HepG2 (cell line): ENCODE measurements around the gene FAM83D. TPM values are rescaled to one million over a fixed set of nuclear protein-coding genes. Genes with fewer than 3 reads are reported as not detected.

Experiments
- ATAD3A ChIP-seq: sonication (generic); formaldehyde crosslinking; IDR thresholded peaks from 2 replicates; pipeline ENCODE4 v1.4.0; 2020; ENCODE audit warnings: missing genetic modification reagents
- ATF1 ChIP-seq: IDR thresholded peaks from 2 replicates; pipeline ENCODE4 v1.6.1; 2016; ENCODE audit warnings: mild to moderate bottlenecking, control low read depth
- CREM ChIP-seq, 2 experiments: sonication (generic) in 1 of 2; formaldehyde crosslinking in 1 of 2; IDR thresholded peaks; 2 replicates each; pipeline versions ENCODE4 v1.4.0 to v1.6.1; 2016 to 2020; ENCODE audit warnings: antibody characterized with exemption in 1 of 2, mild to moderate bottlenecking in 1 of 2, missing genetic modification reagents in 1 of 2
- FOXM1 ChIP-seq: sonication (generic); formaldehyde crosslinking; IDR thresholded peaks from 2 replicates; pipeline ENCODE4 v1.5.0; 2020; ENCODE audit warnings: missing genetic modification reagents
- KLF6 ChIP-seq: IDR thresholded peaks from 2 replicates; pipeline ENCODE4 v1.8.0; 2016; ENCODE audit warnings: missing biosample characterization, missing genetic modification reagents
- MYNN ChIP-seq: sonication (generic); formaldehyde crosslinking; IDR thresholded peaks from 2 replicates; pipeline ENCODE4 v1.4.0; 2020; ENCODE audit warnings: mild to moderate bottlenecking, low read depth, missing genetic modification reagents
- NFATC3 ChIP-seq: sonication (generic); formaldehyde crosslinking; IDR thresholded peaks from 2 replicates; pipeline ENCODE4 v1.5.1; 2020; ENCODE audit warnings: mild to moderate bottlenecking, missing genetic modification reagents
- PCBP2 ChIP-seq: fragments of 200-400 bp; formaldehyde crosslinking; optimal IDR thresholded peaks from 2 replicates; pipeline ENCODE3; 2018; ENCODE audit warnings: low read length, low read depth; ENCODE audit not compliant: poor library complexity, severe bottlenecking
- RCOR2 ChIP-seq: IDR thresholded peaks from 2 replicates; pipeline ENCODE4 v1.6.1; 2016; ENCODE audit warnings: missing biosample characterization, missing genetic modification reagents
- SIX4 ChIP-seq: sonication (generic); formaldehyde crosslinking; IDR thresholded peaks from 2 replicates; pipeline ENCODE4 v1.4.0; 2020; ENCODE audit warnings: missing genetic modification reagents
- SP140L ChIP-seq: sonication (generic); formaldehyde crosslinking; IDR thresholded peaks from 2 replicates; pipeline ENCODE4 v1.4.0; 2020; ENCODE audit warnings: missing genetic modification reagents, borderline replicate concordance
- TAF1 ChIP-seq: sonication (generic); formaldehyde crosslinking; IDR thresholded peaks from 2 replicates; pipeline ENCODE4 v1.4.0; 2020; ENCODE audit warnings: missing genetic modification reagents
- ZFP1 ChIP-seq: IDR thresholded peaks from 2 replicates; pipeline ENCODE4 v1.6.1; 2016
- ZNF101 ChIP-seq: sonication (generic); formaldehyde crosslinking; IDR thresholded peaks from 2 replicates; pipeline ENCODE4 v1.4.0; 2020; ENCODE audit warnings: mild to moderate bottlenecking, low read depth, missing genetic modification reagents, borderline replicate concordance
- ZNF12 ChIP-seq: sonication (generic); formaldehyde crosslinking; IDR thresholded peaks from 2 replicates; pipeline ENCODE4 v1.5.0; 2020; ENCODE audit warnings: missing genetic modification reagents
- ZNF121 ChIP-seq: sonication (generic); formaldehyde crosslinking; IDR thresholded peaks from 2 replicates; pipeline ENCODE4 v1.5.0; 2020; ENCODE audit warnings: mild to moderate bottlenecking, missing genetic modification reagents
- ZNF264 ChIP-seq: sonication (generic); formaldehyde crosslinking; IDR thresholded peaks from 2 replicates; pipeline ENCODE4 v1.4.0; 2020; ENCODE audit warnings: missing genetic modification reagents
- ZNF777 ChIP-seq: sonication (generic); formaldehyde crosslinking; IDR thresholded peaks from 2 replicates; pipeline ENCODE4 v1.4.0; 2020; ENCODE audit warnings: missing genetic modification reagents
- ZNF878 ChIP-seq: sonication (generic); formaldehyde crosslinking; IDR thresholded peaks from 2 replicates; pipeline ENCODE4 v1.8.1; 2023; ENCODE audit warnings: mild to moderate bottlenecking, missing genetic modification reagents, moderate library complexity
- polyA plus RNA-seq, 8 experiments: library from polyadenylated mRNA; depleted of rRNA in 3 of 8; stranded (reverse) in 7 of 8; unstranded in 1 of 8; fragments of >200 nt; fragmentation: Illumina TruSeq in 4 of 8; extraction: Trizol in 4 of 8; gene quantifications; 2 replicates each; pipeline versions ENCODE4 v1.2.1 to v1.2.3, GENCODE V29; 2011 to 2016; ENCODE audit warnings: low read depth in 4 of 8, missing spikeins in 1 of 8, mixed read lengths in 1 of 8; ENCODE audit not compliant: insufficient read depth in 1 of 8
- total RNA-seq, 5 experiments: library from RNA; depleted of rRNA; stranded (reverse); fragments of >200 nt; fragmentation: Illumina TruSeq; extraction: Trizol; gene quantifications; 2 replicates each; pipeline ENCODE4 v1.2.3, GENCODE V29; 2016; ENCODE audit warnings: low read depth in 1 of 5
- TF ChIP-seq, protein P1 (sequence below): sonication (generic); formaldehyde crosslinking; IDR thresholded peaks from 2 replicates; pipeline ENCODE4 v1.4.0; 2020; ENCODE audit warnings: missing genetic modification reagents
- TF ChIP-seq, protein P2 (sequence below): sonication (generic); formaldehyde crosslinking; IDR thresholded peaks from 2 replicates; pipeline ENCODE4 v1.5.0; 2020; ENCODE audit warnings: missing genetic modification reagents
- TF ChIP-seq, protein P3 (sequence below): sonication (generic); formaldehyde crosslinking; IDR thresholded peaks from 2 replicates; pipeline ENCODE4 v1.4.0; 2020; ENCODE audit warnings: missing genetic modification reagents
- TF ChIP-seq, protein P4 (sequence below): sonication (generic); formaldehyde crosslinking; IDR thresholded peaks from 2 replicates; pipeline ENCODE4 v1.5.1; 2020; ENCODE audit warnings: missing genetic modification reagents, mild to moderate bottlenecking, borderline replicate concordance

Gene FAM83D
- total and polyA plus RNA-seq, 2 of the 13 experiments (the other 11 are each of a cell fraction or from before 2014, with no cell fraction given), result 51.4 to 64.0 TPM

DNA sequence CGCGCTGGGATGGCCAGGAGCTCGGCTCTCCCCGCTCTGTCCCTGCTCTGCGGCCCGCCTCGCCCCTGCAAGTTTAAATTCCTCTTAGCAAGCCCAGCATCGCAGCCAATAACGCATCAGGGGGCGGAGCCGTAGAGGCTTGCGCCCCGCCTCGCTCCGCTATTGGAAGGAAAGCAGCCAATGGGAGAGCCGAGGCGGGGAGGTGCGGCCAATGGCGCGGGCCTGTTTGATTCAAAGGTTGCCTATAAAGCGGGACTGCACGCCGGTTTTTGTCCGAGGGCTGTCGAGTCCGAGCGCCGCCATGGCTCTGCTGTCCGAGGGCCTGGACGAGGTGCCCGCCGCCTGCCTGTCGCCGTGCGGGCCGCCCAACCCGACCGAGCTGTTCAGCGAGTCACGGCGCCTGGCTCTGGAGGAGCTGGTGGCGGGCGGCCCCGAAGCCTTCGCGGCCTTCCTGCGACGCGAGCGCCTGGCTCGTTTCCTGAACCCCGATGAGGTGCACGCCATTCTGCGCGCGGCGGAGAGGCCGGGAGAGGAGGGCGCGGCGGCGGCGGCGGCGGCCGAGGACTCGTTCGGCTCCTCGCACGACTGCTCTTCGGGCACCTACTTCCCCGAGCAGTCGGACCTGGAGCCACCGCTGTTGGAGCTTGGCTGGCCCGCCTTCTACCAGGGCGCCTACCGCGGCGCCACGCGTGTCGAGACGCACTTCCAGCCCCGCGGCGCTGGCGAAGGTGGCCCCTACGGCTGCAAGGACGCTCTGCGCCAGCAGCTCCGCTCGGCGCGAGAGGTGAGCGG lies at the start of gene FAM83D (continued):
- TF ChIP-seq RCOR2 (CRISPR knock-in tag) (peak; percentile 100), ZNF12 (CRISPR knock-in tag) (no peak), SIX4 (CRISPR knock-in tag) (no peak; the same call in none of the 2 replicates), PCBP2 (no peak), ZNF777 (CRISPR knock-in tag) (peak; percentile 99), TAF1 (CRISPR knock-in tag) (peak; percentile 99), ZNF101 (0 out of 2 replicates have a peak, but pooled peaks have one; percentile 31), SP140L (CRISPR knock-in tag) (no peak), ZFP1 (0 out of 2 replicates have a peak, but pooled peaks have one; percentile 60), FOXM1 (CRISPR knock-in tag) (peak; percentile 100), ATF1 (CRISPR knock-in tag) (no peak), CREM (IDR thresholded peaks at IDR 0.05) (0 out of 2 replicates have a peak, but pooled peaks have one; percentile 20), CREM (CRISPR knock-in tag; IDR thresholded peaks at IDR 0.05) (no peak), NFATC3 (CRISPR knock-in tag) (peak; percentile 41; the same call in 1 of the 2 replicates), ZNF121 (CRISPR knock-in tag) (peak; percentile 44; the same call in 1 of the 2 replicates), ZNF264 (CRISPR knock-in tag) (no peak; the same call in 1 of the 2 replicates), MYNN (CRISPR knock-in tag) (no peak), ATAD3A (CRISPR knock-in tag) (no peak; the same call in 1 of the 2 replicates), ZNF878 (peak; percentile 100), KLF6 (CRISPR knock-in tag) (0 out of 2 replicates have a peak, but pooled peaks have one; percentile 85)
- TF ChIP-seq, protein P1, sequence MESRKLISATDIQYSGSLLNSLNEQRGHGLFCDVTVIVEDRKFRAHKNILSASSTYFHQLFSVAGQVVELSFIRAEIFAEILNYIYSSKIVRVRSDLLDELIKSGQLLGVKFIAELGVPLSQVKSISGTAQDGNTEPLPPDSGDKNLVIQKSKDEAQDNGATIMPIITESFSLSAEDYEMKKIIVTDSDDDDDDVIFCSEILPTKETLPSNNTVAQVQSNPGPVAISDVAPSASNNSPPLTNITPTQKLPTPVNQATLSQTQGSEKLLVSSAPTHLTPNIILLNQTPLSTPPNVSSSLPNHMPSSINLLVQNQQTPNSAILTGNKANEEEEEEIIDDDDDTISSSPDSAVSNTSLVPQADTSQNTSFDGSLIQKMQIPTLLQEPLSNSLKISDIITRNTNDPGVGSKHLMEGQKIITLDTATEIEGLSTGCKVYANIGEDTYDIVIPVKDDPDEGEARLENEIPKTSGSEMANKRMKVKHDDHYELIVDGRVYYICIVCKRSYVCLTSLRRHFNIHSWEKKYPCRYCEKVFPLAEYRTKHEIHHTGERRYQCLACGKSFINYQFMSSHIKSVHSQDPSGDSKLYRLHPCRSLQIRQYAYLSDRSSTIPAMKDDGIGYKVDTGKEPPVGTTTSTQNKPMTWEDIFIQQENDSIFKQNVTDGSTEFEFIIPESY, result peak; percentile 87; the same call in 1 of the 2 replicates
- TF ChIP-seq, protein P2, sequence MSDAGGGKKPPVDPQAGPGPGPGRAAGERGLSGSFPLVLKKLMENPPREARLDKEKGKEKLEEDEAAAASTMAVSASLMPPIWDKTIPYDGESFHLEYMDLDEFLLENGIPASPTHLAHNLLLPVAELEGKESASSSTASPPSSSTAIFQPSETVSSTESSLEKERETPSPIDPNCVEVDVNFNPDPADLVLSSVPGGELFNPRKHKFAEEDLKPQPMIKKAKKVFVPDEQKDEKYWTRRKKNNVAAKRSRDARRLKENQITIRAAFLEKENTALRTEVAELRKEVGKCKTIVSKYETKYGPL (CRISPR knock-in tag), result peak; percentile 67; the same call in 1 of the 2 replicates
- TF ChIP-seq, protein P3, sequence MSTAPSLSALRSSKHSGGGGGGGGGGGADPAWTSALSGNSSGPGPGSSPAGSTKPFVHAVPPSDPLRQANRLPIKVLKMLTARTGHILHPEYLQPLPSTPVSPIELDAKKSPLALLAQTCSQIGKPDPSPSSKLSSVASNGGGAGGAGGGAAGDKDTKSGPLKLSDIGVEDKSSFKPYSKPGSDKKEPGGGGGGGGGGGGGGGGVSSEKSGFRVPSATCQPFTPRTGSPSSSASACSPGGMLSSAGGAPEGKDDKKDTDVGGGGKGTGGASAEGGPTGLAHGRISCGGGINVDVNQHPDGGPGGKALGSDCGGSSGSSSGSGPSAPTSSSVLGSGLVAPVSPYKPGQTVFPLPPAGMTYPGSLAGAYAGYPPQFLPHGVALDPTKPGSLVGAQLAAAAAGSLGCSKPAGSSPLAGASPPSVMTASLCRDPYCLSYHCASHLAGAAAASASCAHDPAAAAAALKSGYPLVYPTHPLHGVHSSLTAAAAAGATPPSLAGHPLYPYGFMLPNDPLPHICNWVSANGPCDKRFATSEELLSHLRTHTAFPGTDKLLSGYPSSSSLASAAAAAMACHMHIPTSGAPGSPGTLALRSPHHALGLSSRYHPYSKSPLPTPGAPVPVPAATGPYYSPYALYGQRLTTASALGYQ (CRISPR knock-in tag), result peak; percentile 28; the same call in 1 of the 2 replicates
- TF ChIP-seq, protein P4, sequence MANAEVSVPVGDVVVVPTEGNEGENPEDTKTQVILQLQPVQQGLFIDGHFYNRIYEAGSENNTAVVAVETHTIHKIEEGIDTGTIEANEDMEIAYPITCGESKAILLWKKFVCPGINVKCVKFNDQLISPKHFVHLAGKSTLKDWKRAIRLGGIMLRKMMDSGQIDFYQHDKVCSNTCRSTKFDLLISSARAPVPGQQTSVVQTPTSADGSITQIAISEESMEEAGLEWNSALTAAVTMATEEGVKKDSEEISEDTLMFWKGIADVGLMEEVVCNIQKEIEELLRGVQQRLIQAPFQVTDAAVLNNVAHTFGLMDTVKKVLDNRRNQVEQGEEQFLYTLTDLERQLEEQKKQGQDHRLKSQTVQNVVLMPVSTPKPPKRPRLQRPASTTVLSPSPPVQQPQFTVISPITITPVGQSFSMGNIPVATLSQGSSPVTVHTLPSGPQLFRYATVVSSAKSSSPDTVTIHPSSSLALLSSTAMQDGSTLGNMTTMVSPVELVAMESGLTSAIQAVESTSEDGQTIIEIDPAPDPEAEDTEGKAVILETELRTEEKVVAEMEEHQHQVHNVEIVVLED (CRISPR knock-in tag), result peak; percentile 63
